Measurements from ENCODE around the gene SLC30A4. TPM values are rescaled to one million over a fixed set of nuclear protein-coding genes. Genes with fewer than 3 reads are reported as not detected.

Gene SLC30A4
- total and polyA plus RNA-seq, 2 donors (not counting 1 experiment from before 2014, with no cell fraction given) = 6.7 to 9.1 TPM

DNA sequence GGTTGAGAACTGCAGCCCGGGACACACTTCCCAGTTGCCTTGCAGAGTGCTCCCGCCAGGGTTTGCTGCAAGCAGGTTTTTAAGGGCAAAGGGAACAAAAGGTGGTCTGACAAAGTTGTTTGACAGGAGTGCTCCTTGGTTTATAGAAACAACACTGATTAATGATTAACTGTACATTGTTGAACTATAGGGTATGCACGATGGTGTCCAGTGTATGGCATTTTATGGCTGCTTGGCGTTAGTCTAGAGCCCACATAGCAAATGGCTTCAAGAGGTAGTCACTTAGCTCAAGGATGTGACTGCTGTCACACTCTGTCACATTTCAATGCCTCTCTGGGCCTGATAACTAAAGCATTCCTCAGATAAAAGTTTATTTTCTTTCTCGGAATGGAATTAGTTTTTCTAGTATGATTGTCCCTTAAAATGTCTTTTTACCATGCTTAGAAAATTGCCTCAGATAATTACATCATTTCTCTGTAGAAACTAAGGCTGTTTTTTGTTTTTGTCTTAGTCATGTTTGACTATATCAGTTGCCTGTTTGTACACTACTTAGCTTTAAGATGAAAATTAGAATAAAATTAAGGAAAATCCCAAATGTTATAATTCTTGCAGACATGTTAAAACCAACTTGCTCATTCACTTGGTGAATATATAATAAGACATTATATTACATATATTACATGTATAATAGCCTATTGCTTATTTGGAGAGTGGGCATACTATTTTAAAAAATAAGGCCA is 82.9 kb downstream of the SLC30A4 start:
- no peak overlapping the region for H2AFZ ChIP-seq (ENCODE audit: insufficient read depth, low read depth, low read length, poor library complexity, severe bottlenecking)
- no peaks in the 10 kb centered on the region for H4K20me1 ChIP-seq (ENCODE audit: control insufficient read depth, insufficient read depth, low read length, poor library complexity, severe bottlenecking)
- H3K9ac ChIP-seq (ENCODE audit: low read length) = no peak overlapping the region
- no peaks in the 10 kb centered on the region for H3K4me1 Mint-ChIP-seq
- no peak overlapping the region for H3K4me3 ChIP-seq (ENCODE audit: control extremely low read depth in 1 of 5, extremely low read depth in 1 of 5, insufficient read depth in 1 of 5, low read depth in 2 of 5, low read length in 4 of 5)
- no peaks in the 10 kb centered on the region for H3K27me3 ChIP-seq (replicated peaks in 1 of 4; ENCODE audit: control extremely low read depth in 1 of 4, control insufficient read depth in 3 of 4, insufficient read depth in 4 of 4, low read length in 3 of 4)
- no peaks in the 10 kb centered on the region for H3K79me2 ChIP-seq (ENCODE audit: control insufficient read depth, insufficient read depth, low read length)
- ATAC-seq (ENCODE audit: low read depth) = no peak
- TF ChIP-seq, protein P1, sequence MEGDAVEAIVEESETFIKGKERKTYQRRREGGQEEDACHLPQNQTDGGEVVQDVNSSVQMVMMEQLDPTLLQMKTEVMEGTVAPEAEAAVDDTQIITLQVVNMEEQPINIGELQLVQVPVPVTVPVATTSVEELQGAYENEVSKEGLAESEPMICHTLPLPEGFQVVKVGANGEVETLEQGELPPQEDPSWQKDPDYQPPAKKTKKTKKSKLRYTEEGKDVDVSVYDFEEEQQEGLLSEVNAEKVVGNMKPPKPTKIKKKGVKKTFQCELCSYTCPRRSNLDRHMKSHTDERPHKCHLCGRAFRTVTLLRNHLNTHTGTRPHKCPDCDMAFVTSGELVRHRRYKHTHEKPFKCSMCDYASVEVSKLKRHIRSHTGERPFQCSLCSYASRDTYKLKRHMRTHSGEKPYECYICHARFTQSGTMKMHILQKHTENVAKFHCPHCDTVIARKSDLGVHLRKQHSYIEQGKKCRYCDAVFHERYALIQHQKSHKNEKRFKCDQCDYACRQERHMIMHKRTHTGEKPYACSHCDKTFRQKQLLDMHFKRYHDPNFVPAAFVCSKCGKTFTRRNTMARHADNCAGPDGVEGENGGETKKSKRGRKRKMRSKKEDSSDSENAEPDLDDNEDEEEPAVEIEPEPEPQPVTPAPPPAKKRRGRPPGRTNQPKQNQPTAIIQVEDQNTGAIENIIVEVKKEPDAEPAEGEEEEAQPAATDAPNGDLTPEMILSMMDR (IDR thresholded peaks at IDR 0.05) = no peak
- TF ChIP-seq EZH2 (IDR thresholded peaks at IDR 0.05; ENCODE audit: borderline replicate concordance, insufficient read depth, low read depth, low read length, poor library complexity, severe bottlenecking) = no peak
- DNase-seq = no peak
- H3K4me2 ChIP-seq (replicated peaks; ENCODE audit: low read depth, low read length, poor library complexity, severe bottlenecking) = no peak overlapping the region
- H3K4me1 ChIP-seq (ENCODE audit: control insufficient read depth in 2 of 2, insufficient read depth in 2 of 2, low read length in 2 of 2) = no peaks in the 10 kb centered on the region
- no peaks in the 10 kb centered on the region for H3K9me3 Mint-ChIP-seq (ENCODE audit: insufficient read depth)
- ChIA-PET CTCF (interaction anchor here (3.0 kb wide), 1 partner anchor 10 kb away, joined by 15 read pairs; no protein-coding TSS in a partner anchor), POLR2A (no interaction called here)
- peaks cover 6% of the 10 kb centered on the region for H3K27me3 Mint-ChIP-seq
- H3K27ac Mint-ChIP-seq = no peak overlapping the region
- no peak overlapping the region for H3K27ac ChIP-seq (ENCODE audit: low read length in 2 of 2)
- H3K36me3 ChIP-seq (replicated peaks in 1 of 2; ENCODE audit: control extremely low read depth in 1 of 2, control insufficient read depth in 1 of 2, extremely low read depth in 1 of 2, insufficient read depth in 2 of 2, low read length in 1 of 2) = no peaks in the 10 kb centered on the region
- intact Hi-C loops (cut with micrococcal nuclease) = no loop called here
- no peaks in the 10 kb centered on the region for H3K9me3 ChIP-seq (ENCODE audit: control extremely low read depth in 1 of 3, control insufficient read depth in 2 of 3, insufficient read depth in 1 of 3, low read length in 2 of 3)
- no peak overlapping the region for H3K4me3 Mint-ChIP-seq
- WGBS (ENCODE audit: insufficient coverage) = 85% methylated on average over 4 of the region's 5 CpGs

DNA sequence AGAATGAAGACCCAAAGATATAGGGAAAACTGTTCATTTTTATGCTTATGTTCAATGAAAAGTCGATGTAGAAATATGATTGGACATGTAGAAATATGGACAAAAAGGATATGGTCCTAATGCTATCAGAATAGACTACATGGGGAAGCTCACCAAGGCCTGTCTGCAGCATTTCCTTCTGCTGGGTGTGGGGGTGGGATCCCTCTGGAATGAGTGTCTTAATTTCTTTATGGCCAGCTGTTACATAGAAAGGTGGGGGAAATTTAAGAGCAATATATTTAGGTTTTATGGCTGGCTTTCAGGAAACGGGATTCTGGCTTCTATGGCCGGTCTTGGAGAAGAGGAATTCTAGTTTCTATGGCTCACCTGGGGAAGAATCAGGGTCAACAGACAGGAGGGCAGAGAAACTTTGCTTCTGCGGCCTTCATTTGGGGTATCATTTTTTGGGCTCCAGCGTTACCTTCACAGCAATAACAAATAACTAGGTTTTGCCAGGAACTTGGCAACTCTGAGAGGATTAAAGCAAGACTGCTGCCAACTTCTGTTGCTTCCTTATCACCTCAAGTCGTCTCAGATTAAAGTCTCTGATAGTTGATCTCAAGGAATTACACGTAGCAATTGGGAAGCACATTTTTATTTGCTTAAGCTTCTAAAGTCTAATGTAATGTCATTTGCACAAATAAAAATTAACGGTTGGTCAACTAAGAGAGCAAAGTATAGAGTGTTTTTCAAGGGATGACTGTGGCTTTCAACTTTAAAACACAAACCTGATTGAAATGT is 87.2 kb downstream of the SLC30A4 start:
- Mint-ChIP-seq H3K4me3 (no peak overlapping the region), H3K27me3 (peaks cover 10% of the 10 kb centered on the region), H3K9me3 (ENCODE audit: insufficient read depth) (no peaks in the 10 kb centered on the region), H3K27ac (no peak overlapping the region), H3K4me1 (peaks cover 2% of the 10 kb centered on the region)
- Histone ChIP-seq H3K4me1 (ENCODE audit: control insufficient read depth in 2 of 2, insufficient read depth in 2 of 2, low read length in 2 of 2) (peaks cover 3 to 4% of the 10 kb centered on the region in 2 donors), H4K20me1 (ENCODE audit: control insufficient read depth, insufficient read depth, low read length, poor library complexity, severe bottlenecking) (no peaks in the 10 kb centered on the region), H3K9me3 (ENCODE audit: control extremely low read depth in 1 of 3, control insufficient read depth in 2 of 3, insufficient read depth in 1 of 3, low read length in 2 of 3) (no peaks in the 10 kb centered on the region), H3K4me3 (ENCODE audit: control extremely low read depth in 1 of 5, extremely low read depth in 1 of 5, insufficient read depth in 1 of 5, low read depth in 2 of 5, low read length in 4 of 5) (no peak overlapping the region), H2AFZ (ENCODE audit: insufficient read depth, low read depth, low read length, poor library complexity, severe bottlenecking) (no peak overlapping the region), H3K79me2 (ENCODE audit: control insufficient read depth, insufficient read depth, low read length) (no peaks in the 10 kb centered on the region), H3K27ac (ENCODE audit: low read length in 2 of 2) (no peak overlapping the region), H3K36me3 (replicated peaks in 1 of 2; ENCODE audit: control extremely low read depth in 1 of 2, control insufficient read depth in 1 of 2, extremely low read depth in 1 of 2, insufficient read depth in 2 of 2, low read length in 1 of 2) (no peaks in the 10 kb centered on the region), H3K27me3 (replicated peaks in 1 of 4; ENCODE audit: control extremely low read depth in 1 of 4, control insufficient read depth in 3 of 4, insufficient read depth in 4 of 4, low read length in 3 of 4) (peaks cover 0 to 4% (median 0%) of the 10 kb centered on the region in 4 experiments), H3K4me2 (replicated peaks; ENCODE audit: low read depth, low read length, poor library complexity, severe bottlenecking) (no peak overlapping the region), H3K9ac (ENCODE audit: low read length) (no peak overlapping the region)
- no peak for ATAC-seq (ENCODE audit: low read depth)
- 93% methylated on average over 6 of the region's 8 CpGs for WGBS (ENCODE audit: insufficient coverage)
- CTCF ChIA-PET = interaction anchor here (0.7 to 1.1 kb wide), 4 partner anchors 8 to 309 kb away, joined by 3 to 5 read pairs (median 4); no protein-coding TSS in a partner anchor
- DNase-seq = no peak
- intact Hi-C loops (cut with micrococcal nuclease) = no loop called here
- TF ChIP-seq, protein P1 (IDR thresholded peaks at IDR 0.05) = no peak
- TF ChIP-seq EZH2 (IDR thresholded peaks at IDR 0.05; ENCODE audit: borderline replicate concordance, insufficient read depth, low read depth, low read length, poor library complexity, severe bottlenecking) = no peak
- POLR2A ChIA-PET = no interaction called here

Data from B cell (primary cell).